ENCODE data around the gene ZNF385B.

The ZNF385B gene

DNA sequence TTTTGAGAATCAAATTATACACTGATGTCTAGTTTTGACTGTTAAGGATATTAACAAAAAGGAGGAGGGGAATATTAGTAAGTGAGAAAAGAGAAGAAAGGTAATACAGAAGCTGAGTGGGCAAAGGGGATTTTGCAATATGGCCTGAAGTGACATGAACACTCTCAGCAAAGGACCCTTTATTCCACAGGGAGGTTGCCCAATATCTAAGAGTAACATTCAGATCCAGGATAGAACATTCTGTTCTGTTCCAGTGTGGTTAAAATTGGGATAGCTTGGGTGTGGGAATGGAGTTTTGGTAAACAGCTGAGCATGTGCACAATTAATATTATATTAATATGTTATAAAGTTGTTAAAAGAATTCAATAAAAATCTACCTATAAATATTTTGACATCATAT, 120.1 kb downstream of the ZNF385B start:
- DNase-seq, result no peak

DNA sequence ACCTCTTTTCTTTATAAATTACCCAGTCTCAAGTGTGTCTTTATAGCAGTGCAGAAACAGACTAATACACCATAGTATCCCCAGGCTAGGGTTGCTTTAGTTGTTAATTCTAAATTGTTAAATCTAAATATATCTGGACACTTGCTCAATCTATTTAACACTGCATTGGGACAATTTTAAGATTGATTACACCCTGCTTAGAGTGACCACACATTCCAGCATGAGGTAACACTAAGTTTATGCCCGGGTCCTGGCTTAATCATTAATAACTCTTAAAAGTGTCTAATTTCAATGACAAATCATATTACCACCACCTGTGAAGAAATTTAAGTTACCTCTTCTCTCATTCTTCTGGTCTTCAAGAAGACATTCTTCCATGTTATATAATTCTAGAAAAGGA, 131.4 kb downstream of the ZNF385B start:
- no peak for DNase-seq

DNA sequence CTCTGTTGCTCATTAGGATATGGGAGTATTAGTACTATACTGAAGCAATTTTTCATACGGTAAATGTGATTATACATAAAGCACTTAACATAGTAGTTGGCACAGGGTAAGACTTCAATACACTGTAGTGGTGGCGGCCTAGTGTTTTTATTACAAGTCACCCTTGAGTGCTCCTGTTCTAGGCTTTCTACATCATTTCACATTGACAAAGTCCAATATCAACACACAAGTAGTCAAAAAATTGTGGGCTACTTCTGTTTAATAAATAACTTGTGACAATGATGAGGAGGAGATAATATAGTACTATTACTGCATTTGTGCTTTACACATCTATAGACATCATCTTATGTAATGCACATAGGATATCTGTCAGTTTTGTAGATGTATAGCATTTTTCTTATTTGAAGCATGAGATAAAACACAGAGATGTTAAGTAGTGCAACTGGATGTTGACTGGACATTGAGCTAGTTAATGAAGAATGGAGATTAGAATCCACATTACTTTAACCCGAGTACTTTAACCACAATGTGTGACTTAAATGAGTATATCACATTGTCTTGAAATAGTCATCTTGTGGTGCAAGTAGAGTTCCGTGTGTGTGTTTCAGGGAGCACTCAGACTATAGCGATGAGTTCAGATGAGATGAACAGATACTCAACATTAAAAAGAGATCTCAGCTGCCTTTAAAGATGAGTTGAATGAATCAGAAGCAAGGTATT, 134.8 kb downstream of the ZNF385B start:
- DNase-seq, result no peak

DNA sequence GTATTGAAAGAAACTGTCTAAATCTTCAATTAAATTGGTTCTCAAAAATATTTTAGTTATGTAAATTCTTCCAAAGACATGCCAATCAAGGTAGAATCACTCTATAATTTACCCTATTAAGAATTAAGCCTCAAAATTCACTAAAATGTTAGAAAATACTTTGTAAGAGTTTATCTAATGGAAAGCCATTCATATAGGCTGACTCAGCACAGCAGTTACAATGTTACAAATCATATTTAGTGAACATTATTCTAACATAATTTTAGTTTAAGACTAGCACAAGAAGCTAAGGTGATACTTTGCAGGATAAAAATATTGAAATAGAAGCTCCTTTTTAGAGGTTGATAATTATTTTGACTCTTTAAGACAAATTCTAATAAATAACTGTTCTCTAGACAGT, 137.0 kb downstream of the ZNF385B start:
- DNase-seq, result no peak

DNA sequence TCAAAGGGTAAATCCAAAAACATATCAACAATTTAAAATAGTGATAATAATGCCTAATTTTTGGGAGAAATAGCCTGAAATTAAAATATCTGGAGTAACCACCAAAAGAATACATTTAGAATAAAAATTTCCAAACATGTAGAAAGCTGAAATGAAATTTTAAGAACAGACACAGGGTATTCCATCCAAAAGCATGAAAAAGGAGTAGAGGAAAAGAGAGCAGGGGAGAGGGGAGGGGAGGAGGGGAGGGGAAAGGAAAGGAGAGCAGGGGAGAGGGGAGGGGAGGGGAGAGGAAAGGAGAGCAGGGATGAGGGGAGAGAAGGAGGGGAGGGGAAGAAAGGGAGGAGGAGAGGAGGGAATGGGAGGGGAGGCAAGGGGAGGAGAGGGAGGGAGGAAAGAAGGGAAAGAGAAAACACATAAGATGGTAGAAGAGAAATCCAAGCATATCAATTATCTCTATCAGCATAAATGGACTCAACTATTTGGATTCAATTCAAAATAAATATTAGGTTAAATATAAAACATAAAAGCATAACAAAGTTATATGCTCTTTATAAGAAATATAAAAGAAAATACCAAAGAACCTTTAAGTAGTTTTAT, 141.1 kb downstream of the ZNF385B start:
- DNase-seq, result no peak

DNA sequence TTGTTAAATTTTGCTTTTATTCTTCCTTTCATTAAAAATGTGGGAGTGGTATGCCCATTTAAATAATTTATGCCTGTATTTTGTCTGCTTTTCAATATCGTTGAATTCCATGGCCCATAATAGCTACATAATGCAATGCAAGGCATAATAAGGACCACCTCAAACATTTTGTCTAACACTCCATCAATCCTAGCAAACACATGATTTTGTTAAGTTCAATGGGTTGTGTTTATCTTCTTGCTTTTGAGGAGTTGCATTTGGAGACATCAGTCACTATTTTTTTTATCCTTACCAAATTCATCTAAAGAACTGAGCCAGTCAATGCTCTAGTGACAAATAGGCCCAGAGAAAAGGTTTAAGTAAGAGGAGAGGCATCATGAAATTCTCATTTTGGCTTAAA, 145.5 kb downstream of the ZNF385B start:
- DNase-seq, result no peak

DNA sequence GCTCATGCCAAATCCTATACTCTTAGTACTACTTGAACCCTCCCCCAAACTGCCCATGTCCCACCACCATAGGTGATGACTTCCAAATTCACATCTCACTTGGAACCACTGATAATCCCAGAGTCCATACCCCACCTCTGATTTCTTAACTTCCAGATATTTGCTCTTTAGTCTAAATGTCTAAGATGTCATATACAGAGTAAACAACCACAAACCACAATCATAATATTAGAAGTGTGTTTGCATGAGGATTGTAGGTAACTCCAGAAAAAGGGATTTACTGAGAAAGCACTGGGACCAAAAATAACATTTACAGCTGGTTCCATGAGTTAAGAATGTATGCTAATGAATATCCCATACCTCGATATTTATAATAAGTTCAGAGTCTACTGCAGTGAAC, 146.2 kb downstream of the ZNF385B start:
- DNase-seq, result no peak

DNA sequence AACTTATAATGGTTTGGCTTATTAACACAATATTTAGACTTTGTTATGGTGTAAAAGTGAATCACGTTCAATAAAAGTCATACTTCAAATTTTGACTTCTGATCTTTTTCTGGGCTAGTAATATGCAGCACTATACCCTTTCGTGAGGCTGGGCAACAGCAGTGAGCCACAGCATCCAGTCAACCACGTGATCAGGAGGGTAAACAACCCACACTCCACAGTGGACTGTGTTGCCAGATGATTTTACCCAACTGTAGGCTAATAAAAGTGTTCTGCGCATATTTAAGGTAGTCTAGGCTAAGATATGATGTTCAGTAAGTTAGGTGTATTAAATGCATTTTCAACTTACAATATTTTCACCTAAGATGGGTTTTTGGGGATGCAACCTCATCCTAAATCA, 148.6 kb downstream of the ZNF385B start:
- no peak for DNase-seq

DNA sequence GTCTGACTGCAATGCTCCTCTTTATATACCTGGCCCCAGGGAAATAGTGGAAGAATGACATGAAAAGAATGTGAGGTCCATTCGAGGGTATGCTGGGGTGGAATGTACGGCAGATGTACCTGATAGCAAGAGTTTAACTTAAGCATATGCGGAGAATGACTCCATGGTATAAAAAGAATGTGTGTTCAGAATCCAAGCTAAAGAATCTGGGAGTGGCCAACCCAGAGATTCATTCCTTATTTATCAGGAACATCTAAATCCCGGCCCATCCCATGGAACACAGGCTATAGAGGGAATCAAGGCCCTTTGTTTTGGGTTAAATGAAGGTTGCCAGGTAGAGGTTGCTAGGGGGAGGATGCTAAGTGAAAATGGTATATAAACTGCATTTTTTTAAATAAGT, 150.0 kb downstream of the ZNF385B start:
- no peak for DNase-seq

DNA sequence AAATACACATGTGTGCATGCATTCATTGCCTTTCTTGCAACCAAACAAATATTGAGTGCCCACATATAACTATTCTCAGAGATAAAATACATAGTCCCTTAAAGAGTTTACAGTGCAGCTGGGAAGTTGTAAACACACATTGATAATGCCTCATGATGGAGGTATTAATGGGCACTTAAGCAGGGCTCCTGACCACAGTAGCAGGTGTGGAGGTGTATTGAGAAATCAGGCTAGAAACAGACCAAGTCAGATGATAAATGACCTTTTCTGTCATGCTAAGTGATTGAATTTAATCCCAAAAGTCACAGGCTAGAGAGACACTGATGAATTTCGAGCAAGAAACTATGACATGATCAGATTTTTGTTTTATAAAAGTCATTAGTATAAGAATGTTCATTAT, 157.7 kb downstream of the ZNF385B start:
- DNase-seq, result no peak

DNA sequence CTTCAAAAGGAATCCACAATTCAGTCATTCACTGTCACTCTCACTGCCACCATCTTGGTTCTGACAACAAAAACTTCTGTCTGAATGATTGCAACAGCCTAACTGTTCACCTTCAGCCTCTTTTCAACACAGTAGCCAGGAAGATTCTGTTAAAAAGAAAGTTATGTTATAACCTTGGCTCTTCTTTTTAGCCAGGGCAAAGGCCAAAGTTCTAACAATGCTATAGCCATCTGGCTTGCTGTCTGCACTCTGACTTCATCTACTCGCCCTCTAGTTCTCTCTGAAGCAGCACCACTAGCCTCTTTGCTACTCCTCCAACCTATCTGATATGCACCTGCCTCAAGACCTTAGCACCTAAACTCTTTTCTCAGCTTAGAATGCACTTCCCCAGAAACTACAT, 158.5 kb downstream of the ZNF385B start:
- DNase-seq, result no peak

DNA sequence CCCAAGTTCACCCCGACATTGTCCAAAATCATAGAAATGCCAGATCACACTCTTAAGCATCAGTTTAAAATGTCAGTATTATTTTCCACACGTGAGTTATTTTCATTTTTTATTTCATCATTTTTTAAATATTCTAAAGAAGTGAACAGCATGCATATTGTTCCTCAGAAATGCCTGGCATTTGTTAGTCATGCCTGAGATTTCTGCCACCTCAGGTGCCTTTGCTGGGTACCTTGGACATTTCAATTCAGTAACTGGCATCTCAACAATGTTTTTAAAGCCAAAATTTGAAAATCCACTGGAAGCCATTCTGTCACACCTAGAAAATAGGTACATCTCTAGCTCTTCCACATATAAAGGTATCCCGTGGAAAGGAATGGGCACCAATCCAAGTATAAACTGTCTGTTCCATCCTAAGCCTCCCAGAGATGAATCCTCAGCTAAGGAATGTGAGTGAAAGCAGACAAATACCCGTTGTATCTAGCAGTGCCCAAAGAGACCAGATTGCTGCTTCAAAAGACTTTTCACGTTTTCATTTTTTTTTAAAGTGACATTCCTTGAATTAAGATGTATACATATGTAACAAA, 159.8 kb downstream of the ZNF385B start:
- no peak for DNase-seq

DNA sequence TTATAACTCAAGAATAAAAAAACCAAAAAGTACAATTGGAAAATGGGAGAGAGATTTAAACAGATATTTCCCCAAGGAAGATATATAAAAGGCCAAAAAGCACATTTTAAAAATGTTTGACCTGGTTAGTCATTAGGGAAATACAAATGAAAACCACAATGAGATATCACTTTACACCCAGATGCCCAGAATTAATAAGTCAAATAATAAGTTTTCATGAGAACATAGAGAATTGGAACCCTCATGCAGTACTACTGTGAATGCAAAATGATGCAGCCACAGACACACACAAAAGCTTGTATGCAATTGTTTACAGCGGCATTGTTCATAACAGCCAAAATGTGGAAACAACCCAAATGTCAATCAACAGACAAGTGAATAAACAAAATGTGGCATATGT, 165.9 kb downstream of the ZNF385B start:
- DNase-seq, result no peak

DNA sequence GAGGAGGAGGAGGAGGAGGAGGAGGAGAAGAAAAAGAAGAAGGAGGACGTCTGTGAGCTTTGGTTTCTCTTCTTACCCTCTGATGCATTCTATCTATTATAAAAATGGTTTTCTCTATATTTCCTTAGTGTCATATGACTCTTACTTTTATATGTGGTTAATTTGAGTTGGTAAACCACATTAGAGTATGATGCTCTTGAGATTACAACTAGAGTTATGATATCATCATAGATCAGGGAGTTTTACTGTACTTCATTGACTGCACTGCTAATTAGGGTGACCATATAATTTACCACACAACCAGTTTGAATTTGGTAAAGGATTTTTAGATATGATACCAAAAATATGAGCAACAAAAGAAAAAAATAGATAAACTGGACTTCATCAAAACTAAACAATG, 166.4 kb downstream of the ZNF385B start:
- DNase-seq, result no peak

DNA sequence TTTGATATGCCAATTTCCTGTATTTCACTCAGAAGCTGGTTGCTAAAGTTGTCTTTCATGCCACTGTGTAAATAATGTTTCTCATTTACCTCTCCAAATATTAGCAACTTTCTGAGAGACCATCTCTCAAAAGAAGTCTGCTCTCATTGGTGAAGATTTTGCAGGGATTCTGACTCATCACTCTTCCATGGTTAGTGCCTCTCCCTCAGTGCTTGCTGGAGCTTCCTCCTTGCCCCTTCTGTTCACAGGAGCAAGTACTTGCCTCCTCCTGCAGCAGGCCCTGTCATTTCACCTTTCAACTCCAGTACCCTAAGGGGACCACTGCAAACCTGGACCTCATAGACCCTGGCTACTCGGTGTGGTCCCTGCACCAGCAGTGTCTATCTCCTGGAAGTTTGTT, 168.8 kb downstream of the ZNF385B start:
- DNase-seq, result no peak

DNA sequence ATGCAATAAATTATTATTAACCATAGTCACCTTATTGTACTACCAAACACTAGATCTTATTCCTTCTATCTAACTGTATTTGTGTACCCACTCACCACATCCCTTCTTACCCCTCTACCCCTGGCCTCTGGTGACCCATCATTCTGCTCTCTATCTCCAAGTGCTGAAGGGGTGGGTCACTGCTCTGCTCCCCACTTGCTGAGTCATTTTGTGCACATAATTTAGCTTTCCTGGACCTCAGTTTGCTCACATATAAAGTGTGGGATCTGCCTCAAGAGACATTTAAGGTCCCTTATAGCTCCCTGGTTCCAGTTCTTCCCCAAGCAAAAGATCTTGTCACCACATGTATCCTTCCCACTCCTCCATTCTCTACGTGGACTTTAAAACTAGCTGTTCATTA, 169.4 kb downstream of the ZNF385B start:
- DNase-seq, result no peak

DNA sequence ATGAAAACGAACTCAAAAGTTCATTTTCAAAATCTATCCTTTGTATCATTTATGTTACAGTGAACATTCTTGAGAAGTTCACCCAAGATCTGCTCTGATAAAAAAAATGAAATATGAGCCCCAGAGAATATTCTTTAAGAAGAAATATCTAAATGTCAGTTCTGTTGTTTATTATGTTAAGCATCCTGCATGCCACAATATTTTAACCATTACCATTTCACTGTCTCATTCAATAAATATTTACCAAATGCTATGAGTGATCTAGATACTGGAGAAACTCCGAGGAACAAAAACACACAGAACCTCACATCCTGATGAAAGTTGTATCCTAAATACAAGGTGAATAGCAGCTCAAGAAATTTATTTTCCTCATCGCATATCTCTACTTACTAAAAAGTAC, 170.2 kb downstream of the ZNF385B start:
- no peak for DNase-seq

DNA sequence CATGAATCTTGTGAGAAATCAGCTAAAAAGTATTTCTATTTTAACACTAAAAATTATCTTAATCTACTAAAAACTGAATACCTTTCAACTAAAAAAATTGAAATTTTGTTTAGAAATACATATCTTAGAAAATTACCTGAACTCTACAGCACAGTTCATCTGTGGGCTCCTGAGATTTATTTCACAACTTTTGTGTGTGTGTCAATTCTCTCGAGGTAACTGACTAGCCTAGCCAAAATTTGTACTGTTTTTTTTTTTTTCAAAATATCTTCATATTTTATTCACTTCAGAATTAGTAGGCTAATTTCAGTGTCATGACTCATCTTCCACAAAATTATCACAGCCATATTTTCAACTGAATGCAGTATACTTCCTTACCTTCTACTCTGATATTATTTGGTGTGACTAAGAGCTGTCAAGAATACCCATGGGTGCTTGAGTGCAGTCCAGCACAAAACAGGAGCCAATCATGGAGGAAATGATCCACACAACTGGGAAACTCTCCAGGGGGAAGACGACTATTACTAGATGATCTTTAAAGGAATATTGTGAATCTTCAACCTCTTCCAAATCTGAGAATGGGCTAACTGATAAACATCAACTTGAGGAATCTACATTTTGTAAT, 174.6 kb downstream of the ZNF385B start:
- DNase-seq, result no peak

DNA sequence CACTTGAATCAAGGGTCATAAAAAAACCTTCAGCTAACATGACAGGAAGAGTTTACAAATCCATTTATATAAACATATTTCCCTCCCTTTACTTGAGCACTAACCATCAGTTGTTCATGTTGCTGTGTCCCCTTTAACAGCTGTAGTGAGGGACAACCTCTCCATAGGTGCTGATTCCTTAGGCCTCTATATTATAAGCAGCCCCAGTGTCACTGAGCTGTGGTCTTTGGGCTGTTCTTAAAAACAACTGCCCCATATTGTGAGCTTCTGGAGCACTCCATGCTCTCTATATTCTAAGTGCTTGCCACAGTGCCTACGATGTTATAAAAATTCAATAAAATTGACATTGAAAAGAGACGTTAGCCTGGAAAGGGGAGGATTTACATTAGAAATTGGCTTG, 175.3 kb downstream of the ZNF385B start:
- DNase-seq, result no peak

DNA sequence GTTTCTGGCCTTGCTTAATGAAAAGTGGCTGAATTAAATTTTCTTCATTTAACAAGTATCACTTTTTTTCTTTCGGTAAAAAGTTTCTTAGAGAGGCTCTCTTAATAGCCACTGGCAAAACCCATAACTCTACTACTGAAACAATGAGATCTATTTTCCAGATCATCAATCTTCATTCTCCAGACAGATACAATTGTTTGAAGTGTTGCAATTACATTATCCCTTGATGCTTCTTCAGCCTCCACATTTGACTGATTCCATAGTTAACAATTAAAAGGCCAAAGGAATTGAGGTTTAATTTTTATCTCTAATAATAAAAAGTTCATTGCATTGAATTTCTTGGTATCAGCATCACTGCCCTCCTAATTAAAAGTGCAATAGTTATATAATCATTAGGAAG, 176.3 kb downstream of the ZNF385B start:
- no peak for DNase-seq

DNA sequence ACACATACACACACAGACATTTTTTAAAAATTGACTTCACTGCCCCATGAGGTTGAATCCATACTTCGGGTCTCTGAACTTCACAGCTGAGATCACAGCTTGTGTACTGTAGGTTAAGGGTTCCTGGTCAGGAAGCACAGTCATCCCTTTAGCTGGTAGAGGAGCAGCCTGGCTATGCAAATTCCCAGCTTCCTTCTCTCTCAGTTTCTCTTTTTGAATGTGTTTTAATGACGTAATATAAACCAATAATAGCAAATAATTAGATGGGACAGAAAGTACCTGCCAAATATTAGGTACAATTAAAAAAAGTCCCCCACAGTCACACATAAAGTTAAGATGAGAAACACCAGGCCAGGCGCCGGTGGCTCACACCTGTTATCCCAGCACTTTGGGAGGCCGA, 178.7 kb downstream of the ZNF385B start:
- DNase-seq, result no peak

DNA sequence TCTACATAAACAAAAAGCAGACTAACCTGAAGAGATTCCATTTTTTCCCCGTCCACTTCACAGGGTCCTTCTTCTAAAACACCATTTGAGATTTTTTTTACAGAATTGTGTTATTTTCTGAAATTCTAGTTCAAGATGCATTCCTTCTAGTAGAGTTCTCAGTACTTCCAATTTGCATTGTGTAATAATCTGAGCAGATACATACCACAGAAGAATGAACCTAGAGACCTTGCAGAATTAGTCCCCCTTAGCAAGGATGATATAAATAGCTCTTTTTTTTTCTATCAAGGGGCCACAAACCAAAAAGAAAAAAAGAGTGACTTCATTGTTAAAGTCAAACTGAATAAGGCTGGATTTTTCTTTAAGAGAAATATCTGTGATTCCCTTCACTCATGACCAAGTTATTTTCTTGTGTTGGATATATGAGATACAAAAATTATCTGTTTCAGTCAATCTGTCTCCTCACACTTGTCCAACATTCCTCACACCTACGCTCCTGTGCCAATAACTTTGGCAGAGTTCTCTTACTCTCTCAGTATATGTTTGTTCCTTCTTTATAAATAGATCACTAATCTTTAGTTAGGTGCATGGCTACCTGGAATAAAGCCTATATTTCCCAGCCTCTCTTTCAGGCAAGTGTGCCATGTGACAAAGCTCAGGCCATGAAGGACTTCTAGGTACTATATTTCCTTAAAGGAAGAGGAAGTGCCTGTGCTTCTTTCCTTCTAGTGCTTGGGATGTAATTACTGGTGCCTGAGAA, 183.5 kb downstream of the ZNF385B start:
- DNase-seq, result no peak

DNA sequence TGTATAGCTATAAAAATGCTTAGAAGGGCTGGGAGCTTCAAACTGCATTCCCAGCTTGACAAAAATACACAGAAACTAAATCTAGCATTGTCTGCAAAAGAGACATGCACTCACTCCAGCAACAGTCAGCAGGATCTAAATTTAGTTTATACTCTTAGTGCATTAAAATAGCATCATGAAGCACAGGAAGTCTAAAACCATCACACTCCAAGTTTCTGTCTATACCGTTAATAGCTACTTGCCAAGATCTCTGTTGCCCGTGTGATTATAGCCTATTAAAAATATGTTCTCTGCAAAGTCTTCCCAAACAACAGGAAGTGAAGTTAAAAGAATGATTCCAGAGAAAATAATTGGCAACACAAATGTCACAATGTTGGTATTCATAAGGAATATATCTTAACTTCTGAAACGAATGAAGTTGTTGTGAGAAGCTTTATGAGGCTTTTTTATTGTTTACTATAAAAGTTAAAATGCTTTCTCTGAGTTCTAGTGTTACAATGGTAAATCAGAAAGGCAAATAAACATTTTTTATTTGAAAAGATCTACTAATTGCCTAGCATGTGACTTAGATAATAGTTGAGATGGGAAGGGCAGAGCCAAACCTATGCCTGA, 184.2 kb downstream of the ZNF385B start:
- DNase-seq, result no peak
